Omental fat pad (tissue), 4 donors: ENCODE measurements around the gene TMEM108. TPM values are rescaled to one million over a fixed set of nuclear protein-coding genes. Genes with fewer than 3 reads are reported as not detected.
"Not testable (repeated sequence)": the region's sequence is repeated elsewhere in the genome, so short reads cannot be mapped to it uniquely, and the experiment has no call there.

Source experiments
- ATAC-seq: fragments of 150-250 bp; one replicate; pipeline ENCODE4 v1.9.1; 2016; ENCODE audit warnings: mild to moderate bottlenecking, moderate library complexity; ENCODE audit not compliant: low FRiP score
- DNase-seq: peaks from one replicate; pipeline ENCODE4 v3.0.0-alpha.2; 2019; ENCODE audit warnings: low spot score
- CTCF ChIP-seq, 3 donors: fragments of 450-650 bp; IDR thresholded peaks; one replicate each; pipeline ENCODE4 v1.5.1; 2016 to 2017; ENCODE audit warnings: antibody characterized with exemption in 3 of 3, mild to moderate bottlenecking in 3 of 3, moderate library complexity in 2 of 3
- total RNA-seq, 4 donors: library from RNA; depleted of rRNA; stranded (reverse); fragments of >200 nt; gene quantifications; one replicate each; pipeline ENCODE4 v1.1.0, GENCODE V29; 2016

The TMEM108 gene
- 1 to 10 TPM in 1 of 4 donors, under 1 TPM in 2, not detected in 1; 0.93 to 1.3 (median 0.96) TPM for total RNA-seq

GRCh38 chr3:133038089-133038730 is at the start of gene TMEM108:
Gene TMEM108, plus strand, starts transcription at chr3:133038391.
- DNase-seq (peak; percentile 52), ATAC-seq (peak; percentile 75)
- no peak for TF ChIP-seq CTCF (IDR thresholded peaks at IDR 0.05)

- DNase-seq (no peak), ATAC-seq (no peak)
- no peak for TF ChIP-seq CTCF (IDR thresholded peaks at IDR 0.05)
Measured at GRCh38 chr3:132995971-132996370, 42.2 kb upstream of the TMEM108 start.

GRCh38 chr3:132997404-132998185 is 40.6 kb upstream of the TMEM108 start:
- DNase-seq (no peak), ATAC-seq (no peak)
- TF ChIP-seq CTCF (IDR thresholded peaks at IDR 0.05), result no peak

- ATAC-seq, DNase-seq: not testable (repeated sequence)
Measured at GRCh38 chr3:133005032-133005431, 33.2 kb upstream of the TMEM108 start.

GRCh38 chr3:133007601-133008000 is 30.6 kb upstream of the TMEM108 start:
- TF ChIP-seq CTCF (IDR thresholded peaks at IDR 0.05), result no peak

GRCh38 chr3:133014325-133014724 is 23.9 kb upstream of the TMEM108 start:
- ATAC-seq (no peak), DNase-seq (no peak)
- no peak for TF ChIP-seq CTCF (IDR thresholded peaks at IDR 0.05)

More at GRCh38 chr3:133007601-133008000, 30.6 kb upstream of the TMEM108 start:
- ATAC-seq, result no peak
- DNase-seq, result no peak

- not testable (repeated sequence) for DNase-seq, ATAC-seq
Measured at GRCh38 chr3:133015573-133015972, 22.6 kb upstream of the TMEM108 start.

GRCh38 chr3:133016838-133017309 is 21.3 kb upstream of the TMEM108 start:
- DNase-seq (no peak), ATAC-seq (no peak)
- no peak for TF ChIP-seq CTCF (IDR thresholded peaks at IDR 0.05)
